Measurements from ENCODE around the gene KNL1. TPM values are rescaled to one million over a fixed set of nuclear protein-coding genes. Genes with fewer than 3 reads are reported as not detected.

The KNL1 gene
- total and polyA plus RNA-seq, 7 experiments from 2014 or later: 0.08 to 41.5 (median 0.99) TPM

Other genes starting within 250 kb of the KNL1 start
- gene PHGR1, start 243.2 kb upstream of the KNL1 start, total RNA-seq: not detected
- gene PHGR1, start 243.2 kb upstream of the KNL1 start, polyA plus RNA-seq: not detected
- gene DISP2, start 236.0 kb upstream of the KNL1 start, total RNA-seq: under 1 TPM in 4 of 5 experiments, not detected in 1; 0.05 to 0.51 (median 0.07) TPM
- not detected for gene DISP2, start 236.0 kb upstream of the KNL1 start, polyA plus RNA-seq
- 10 to 100 TPM in 1 of 5 experiments, 1 to 10 TPM in 4; 3.7 to 39.6 (median 6.2) TPM for gene KNSTRN, start 211.5 kb upstream of the KNL1 start, total RNA-seq
- 1 to 10 TPM; 3.7 to 5.2 TPM for gene KNSTRN, start 211.5 kb upstream of the KNL1 start, polyA plus RNA-seq
- 10 to 100 TPM; 47.2 to 81.8 (median 64.7) TPM for gene IVD, start 188.5 kb upstream of the KNL1 start, total RNA-seq
- 10 to 100 TPM; 27.1 to 42.4 TPM for gene IVD, start 188.5 kb upstream of the KNL1 start, polyA plus RNA-seq
- gene BAHD1, start 153.3 kb upstream of the KNL1 start, total RNA-seq: 10 to 100 TPM; 28.4 to 48.8 (median 31.2) TPM
- gene BAHD1, start 153.3 kb upstream of the KNL1 start, polyA plus RNA-seq: 1 to 10 TPM; 2.2 to 3.9 TPM
- gene CHST14, start 123.3 kb upstream of the KNL1 start, total RNA-seq: 10 to 100 TPM in 3 of 5 experiments, 1 to 10 TPM in 2; 7.3 to 12.5 (median 10.8) TPM
- 1 to 10 TPM in 1 of 2 donors, under 1 TPM in 1; 0.83 to 1.4 TPM for gene CHST14, start 123.3 kb upstream of the KNL1 start, polyA plus RNA-seq
- 10 to 100 TPM; 22.4 to 37.3 (median 33.3) TPM for gene CCDC32, start 29.2 kb upstream of the KNL1 start, total RNA-seq
- gene CCDC32, start 29.2 kb upstream of the KNL1 start, polyA plus RNA-seq: 10 to 100 TPM; 37.5 to 44.8 TPM
- 10 to 100 TPM; 10.6 to 19.0 (median 15.5) TPM for gene RPUSD2, start 24.9 kb upstream of the KNL1 start, total RNA-seq
- 10 to 100 TPM; 19.3 to 25.9 TPM for gene RPUSD2, start 24.9 kb upstream of the KNL1 start, polyA plus RNA-seq
- gene RAD51, start 100.9 kb downstream of the KNL1 start, total RNA-seq: 10 to 100 TPM in 1 of 5 experiments, 1 to 10 TPM in 2, under 1 TPM in 2; 0.51 to 51.5 (median 1.4) TPM
- gene RAD51, start 100.9 kb downstream of the KNL1 start, polyA plus RNA-seq: under 1 TPM; 0.34 to 0.39 TPM
- gene RMDN3, start 161.0 kb downstream of the KNL1 start, total RNA-seq: 10 to 100 TPM; 19.5 to 44.0 (median 31.9) TPM
- gene RMDN3, start 161.0 kb downstream of the KNL1 start, polyA plus RNA-seq: 10 to 100 TPM; 15.7 to 20.2 TPM
- 10 to 100 TPM; 14.5 to 38.3 (median 18.1) TPM for gene GCHFR, start 169.8 kb downstream of the KNL1 start, total RNA-seq
- 10 to 100 TPM; 65.7 to 83.2 TPM for gene GCHFR, start 169.8 kb downstream of the KNL1 start, polyA plus RNA-seq
- 1 to 10 TPM in 3 of 5 experiments, under 1 TPM in 2; 0.73 to 2.8 (median 1.3) TPM for gene C15orf62, start 175.7 kb downstream of the KNL1 start, total RNA-seq
- gene C15orf62, start 175.7 kb downstream of the KNL1 start, polyA plus RNA-seq: under 1 TPM; 0.35 to 0.67 TPM
- 10 to 100 TPM; 17.9 to 31.9 (median 30.5) TPM for gene ZFYVE19, start 212.8 kb downstream of the KNL1 start, total RNA-seq
- 10 to 100 TPM; 15.7 to 22.7 TPM for gene ZFYVE19, start 212.8 kb downstream of the KNL1 start, polyA plus RNA-seq
- 10 to 100 TPM; 28.8 to 50.9 (median 36.7) TPM for gene DNAJC17, start 213.2 kb downstream of the KNL1 start, total RNA-seq
- gene DNAJC17, start 213.2 kb downstream of the KNL1 start, polyA plus RNA-seq: 10 to 100 TPM; 31.0 to 35.5 TPM
- gene PPP1R14D, start 234.5 kb downstream of the KNL1 start, total RNA-seq: not detected
- not detected for gene PPP1R14D, start 234.5 kb downstream of the KNL1 start, polyA plus RNA-seq
- gene SPINT1, start 249.8 kb downstream of the KNL1 start, total RNA-seq: 1 to 10 TPM in 4 of 5 experiments, under 1 TPM in 1; 1.00 to 8.9 (median 3.6) TPM
- gene SPINT1, start 249.8 kb downstream of the KNL1 start, polyA plus RNA-seq: 1 to 10 TPM; 2.0 to 4.2 TPM